Mesendoderm (in vitro differentiated cells): ENCODE data around the gene SPC24.
"Not testable (repeated sequence)": the region's sequence is repeated elsewhere in the genome, so short reads cannot be mapped to it uniquely, and the experiment has no call there.

ENCODE experiments used
- DNase-seq: peaks from one replicate; pipeline ENCODE4 v3.0.0; 2013
- H2AK5ac ChIP-seq: 2 replicates; pipeline ENCODE4 v1.6.1; 2013; ENCODE audit warnings: low read length, inconsistent platforms
- H2BK120ac ChIP-seq: 2 replicates; pipeline ENCODE4 v1.6.1; 2013; ENCODE audit warnings: low read depth, mild to moderate bottlenecking, low read length, moderate library complexity, mixed read lengths
- H2BK15ac ChIP-seq: replicated peaks from 2 replicates; pipeline ENCODE4 v1.6.1; 2013; ENCODE audit warnings: low read depth, mild to moderate bottlenecking, moderate library complexity
- H2BK5ac ChIP-seq: 2 replicates; pipeline ENCODE4 v1.6.1; 2013; ENCODE audit warnings: low read length, inconsistent platforms
- H3K18ac ChIP-seq: 2 replicates; pipeline ENCODE4 v1.6.1; 2013; ENCODE audit warnings: mild to moderate bottlenecking, low read length, mixed read lengths
- H3K23ac ChIP-seq: one replicate; pipeline ENCODE4 v1.6.1; 2013; ENCODE audit warnings: low read length
- H3K27ac ChIP-seq: 2 replicates; pipeline ENCODE4 v1.5.1; 2013; ENCODE audit warnings: low read depth, mild to moderate bottlenecking, inconsistent platforms, low read length, moderate library complexity
- H3K27me3 ChIP-seq: 2 replicates; pipeline ENCODE4 v1.6.1; 2013; ENCODE audit warnings: low read length, control low read depth, mild to moderate bottlenecking, inconsistent platforms; ENCODE audit not compliant: insufficient read depth, poor library complexity
- H3K36me3 ChIP-seq: 2 replicates; pipeline ENCODE4 v1.6.1; 2013; ENCODE audit warnings: low read length, inconsistent platforms; ENCODE audit not compliant: control insufficient read depth, insufficient read depth
- H3K4ac ChIP-seq: one replicate; pipeline ENCODE4 v1.6.1; 2013; ENCODE audit warnings: low read depth, mild to moderate bottlenecking, low read length, moderate library complexity
- H3K4me1 ChIP-seq: 2 replicates; pipeline ENCODE4 v1.6.1; 2013; ENCODE audit warnings: low read depth, low read length, inconsistent platforms; ENCODE audit not compliant: control insufficient read depth
- H3K4me2 ChIP-seq: 2 replicates; pipeline ENCODE4 v1.6.1; 2013; ENCODE audit warnings: low read length
- H3K4me3 ChIP-seq: 2 replicates; pipeline ENCODE4 v1.5.1; 2013; ENCODE audit warnings: mild to moderate bottlenecking, low read length
- H3K56ac ChIP-seq: one replicate; pipeline ENCODE4 v1.6.1; 2013; ENCODE audit warnings: low read length
- H3K79me1 ChIP-seq: 2 replicates; pipeline ENCODE4 v1.6.1; 2013; ENCODE audit warnings: low read length, inconsistent platforms
- H3K79me2 ChIP-seq: 2 replicates; pipeline ENCODE4 v1.6.1; 2013; ENCODE audit warnings: mild to moderate bottlenecking, low read length; ENCODE audit not compliant: control insufficient read depth, insufficient read depth
- H3K9ac ChIP-seq: 2 replicates; pipeline ENCODE4 v1.6.1; 2013; ENCODE audit warnings: low read length, inconsistent platforms
- H4K5ac ChIP-seq: one replicate; pipeline ENCODE4 v1.6.1; 2013; ENCODE audit warnings: low read length
- H4K8ac ChIP-seq: one replicate; pipeline ENCODE4 v1.6.1; 2013; ENCODE audit warnings: low read depth, mild to moderate bottlenecking, control low read depth, low read length, moderate library complexity
- WGBS: extraction: QIAGEN DNeasy Blood & Tissue Kit; methylation state at CpG from one replicate; pipeline ENCODE4 v1.1.7; 2013; ENCODE audit warnings: low lambda C conversion rate, missing lambda C conversion rate; ENCODE audit not compliant: insufficient coverage; ENCODE audit errors: extremely low coverage; 5-methylcytosine and 5-hydroxymethylcytosine counted together

The SPC24 gene

GRCh38 chr19:11105014-11105636 lies 50.5 kb downstream of the SPC24 start:
- Histone ChIP-seq H3K36me3 (peaks cover 41% of the 10 kb centered on the region), H4K5ac (no peak overlapping the region), H3K27me3 (no peaks in the 10 kb centered on the region), H3K79me1 (peaks cover 23% of the 10 kb centered on the region), H2BK5ac (no peak overlapping the region), H3K23ac (no peak overlapping the region), H3K56ac (no peak overlapping the region), H2AK5ac (no peak overlapping the region), H3K4me1 (no peaks in the 10 kb centered on the region), H3K4me2 (no peak overlapping the region), H3K18ac (no peak overlapping the region), H3K79me2 (peaks cover 25% of the 10 kb centered on the region), H3K9ac (no peak overlapping the region), H4K8ac (no peak overlapping the region), H3K27ac (no peak overlapping the region), H2BK120ac (no peak overlapping the region), H2BK15ac (no peak overlapping the region), H3K4ac (no peak overlapping the region), H3K4me3 (no peak overlapping the region)
- no CpG with 5 or more reads among the region's 36 CpGs for WGBS
- DNase-seq: no peak

- not testable (repeated sequence) for H3K18ac ChIP-seq, H4K8ac ChIP-seq, H3K4me3 ChIP-seq, H3K27ac ChIP-seq, H3K4me1 ChIP-seq, H3K56ac ChIP-seq, H4K5ac ChIP-seq, H2BK120ac ChIP-seq, H3K27me3 ChIP-seq, H2AK5ac ChIP-seq, H3K9ac ChIP-seq, H3K23ac ChIP-seq, H3K4ac ChIP-seq, H3K4me2 ChIP-seq, DNase-seq, H2BK5ac ChIP-seq, H2BK15ac ChIP-seq
- H3K36me3 ChIP-seq: peaks cover 38% of the 10 kb centered on the region
- H3K79me2 ChIP-seq: peaks cover 33% of the 10 kb centered on the region
- H3K79me1 ChIP-seq: peaks cover 24% of the 10 kb centered on the region
- WGBS: no CpG with 5 or more reads among the region's 10 CpGs
Measured at GRCh38 chr19:11103667-11104066, 51.9 kb downstream of the SPC24 start.

- Histone ChIP-seq H3K27me3 (no peaks in the 10 kb centered on the region), H3K9ac (no peak overlapping the region), H4K5ac (no peak overlapping the region), H2AK5ac (no peak overlapping the region), H3K79me2 (peaks cover 39% of the 10 kb centered on the region), H3K79me1 (peaks cover 24% of the 10 kb centered on the region), H2BK5ac (no peak overlapping the region), H4K8ac (no peak overlapping the region), H3K4ac (no peak overlapping the region), H3K23ac (no peak overlapping the region), H3K36me3 (peaks cover 34% of the 10 kb centered on the region), H3K4me2 (no peak overlapping the region), H3K4me3 (no peak overlapping the region), H3K56ac (no peak overlapping the region), H3K4me1 (no peaks in the 10 kb centered on the region), H3K27ac (no peak overlapping the region), H2BK15ac (no peak overlapping the region), H2BK120ac (no peak overlapping the region), H3K18ac (no peak overlapping the region)
- no peak for DNase-seq
- WGBS: no CpG with 5 or more reads among the region's 16 CpGs
Measured at GRCh38 chr19:11102944-11103343, 52.6 kb downstream of the SPC24 start.

- Histone ChIP-seq H3K4me2 (no peak overlapping the region), H3K4me1 (no peaks in the 10 kb centered on the region), H3K36me3 (peaks cover 27% of the 10 kb centered on the region), H2BK5ac (no peak overlapping the region), H4K5ac (no peak overlapping the region), H4K8ac (no peak overlapping the region), H3K79me1 (peaks cover 18% of the 10 kb centered on the region), H3K23ac (no peak overlapping the region), H3K18ac (no peak overlapping the region), H2BK120ac (no peak overlapping the region), H2AK5ac (no peak overlapping the region), H3K27me3 (no peaks in the 10 kb centered on the region), H3K27ac (no peak overlapping the region), H3K4ac (no peak overlapping the region), H2BK15ac (no peak overlapping the region), H3K56ac (no peak overlapping the region), H3K4me3 (no peak overlapping the region), H3K9ac (no peak overlapping the region), H3K79me2 (peaks cover 51% of the 10 kb centered on the region)
- DNase-seq: no peak
- no CpG with 5 or more reads among the region's 5 CpGs for WGBS
Measured at GRCh38 chr19:11101057-11101456, 54.5 kb downstream of the SPC24 start.

DNA sequence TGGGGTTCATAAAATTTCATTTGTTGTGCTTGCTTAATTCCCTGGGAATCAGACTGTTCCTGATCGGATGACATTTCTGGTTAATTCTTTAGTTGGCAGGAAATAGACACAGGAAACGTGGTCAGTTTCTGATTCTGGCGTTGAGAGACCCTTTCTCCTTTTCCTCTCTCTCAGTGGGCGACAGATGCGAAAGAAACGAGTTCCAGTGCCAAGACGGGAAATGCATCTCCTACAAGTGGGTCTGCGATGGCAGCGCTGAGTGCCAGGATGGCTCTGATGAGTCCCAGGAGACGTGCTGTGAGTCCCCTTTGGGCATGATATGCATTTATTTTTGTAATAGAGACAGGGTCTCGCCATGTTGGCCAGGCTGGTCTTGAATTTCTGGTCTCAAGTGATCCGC lies 55.5 kb downstream of the SPC24 start:
- no peak overlapping the region for H2AK5ac ChIP-seq
- no peak overlapping the region for H3K9ac ChIP-seq
- H3K4me2 ChIP-seq: no peak overlapping the region
- H2BK15ac ChIP-seq: no peak overlapping the region
- H3K4me1 ChIP-seq: no peaks in the 10 kb centered on the region
- no peaks in the 10 kb centered on the region for H3K27me3 ChIP-seq
- H3K18ac ChIP-seq: no peak overlapping the region
- peaks cover 60% of the 10 kb centered on the region for H3K79me2 ChIP-seq
- no peak overlapping the region for H3K56ac ChIP-seq
- H2BK5ac ChIP-seq: no peak overlapping the region
- peaks cover 15% of the 10 kb centered on the region for H3K79me1 ChIP-seq
- DNase-seq: no peak
- H4K8ac ChIP-seq: no peak overlapping the region
- no CpG with 5 or more reads among the region's 12 CpGs for WGBS
- no peak overlapping the region for H3K27ac ChIP-seq
- no peak overlapping the region for H2BK120ac ChIP-seq
- H4K5ac ChIP-seq: no peak overlapping the region
- no peak overlapping the region for H3K4me3 ChIP-seq
- no peak overlapping the region for H3K23ac ChIP-seq
- peaks cover 23% of the 10 kb centered on the region for H3K36me3 ChIP-seq
- no peak overlapping the region for H3K4ac ChIP-seq

DNA sequence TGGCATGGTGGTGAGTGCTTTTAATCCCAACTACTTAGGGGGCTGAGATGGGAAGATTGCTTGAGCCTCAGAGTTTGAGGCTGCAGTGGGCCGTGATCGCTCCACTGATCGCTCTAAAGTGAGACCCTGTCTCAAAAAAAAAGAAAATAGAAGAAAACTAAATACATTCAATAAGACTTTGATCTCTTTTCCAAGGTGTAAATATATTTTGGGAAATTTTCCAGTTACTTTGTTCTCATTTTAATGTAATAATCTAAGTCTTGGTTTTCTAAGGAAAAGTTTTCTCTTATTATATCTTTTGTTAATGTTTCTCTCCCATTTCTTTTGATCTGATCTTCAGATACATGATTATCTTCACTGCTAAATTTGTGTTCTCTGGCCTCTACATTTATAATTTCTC lies 56.7 kb downstream of the SPC24 start:
- no peaks in the 10 kb centered on the region for H3K4me1 ChIP-seq
- H2BK15ac ChIP-seq: no peak overlapping the region
- no peak overlapping the region for H3K4ac ChIP-seq
- no peak overlapping the region for H2BK120ac ChIP-seq
- no peak overlapping the region for H2BK5ac ChIP-seq
- H3K27me3 ChIP-seq: no peaks in the 10 kb centered on the region
- H4K5ac ChIP-seq: no peak overlapping the region
- H3K56ac ChIP-seq: no peak overlapping the region
- H3K36me3 ChIP-seq: peaks cover 24% of the 10 kb centered on the region
- H3K79me1 ChIP-seq: peaks cover 12% of the 10 kb centered on the region
- H3K79me2 ChIP-seq: peaks cover 67% of the 10 kb centered on the region
- H3K4me2 ChIP-seq: no peak overlapping the region
- no peak overlapping the region for H3K4me3 ChIP-seq
- H2AK5ac ChIP-seq: no peak overlapping the region
- H3K18ac ChIP-seq: no peak overlapping the region
- no peak overlapping the region for H3K27ac ChIP-seq
- H3K23ac ChIP-seq: no peak overlapping the region
- H4K8ac ChIP-seq: no peak overlapping the region
- no peak overlapping the region for H3K9ac ChIP-seq
- no CpG with 5 or more reads among the region's 3 CpGs for WGBS
- DNase-seq: no peak
